ENCODE data around the gene IGFBP4.

DNA sequence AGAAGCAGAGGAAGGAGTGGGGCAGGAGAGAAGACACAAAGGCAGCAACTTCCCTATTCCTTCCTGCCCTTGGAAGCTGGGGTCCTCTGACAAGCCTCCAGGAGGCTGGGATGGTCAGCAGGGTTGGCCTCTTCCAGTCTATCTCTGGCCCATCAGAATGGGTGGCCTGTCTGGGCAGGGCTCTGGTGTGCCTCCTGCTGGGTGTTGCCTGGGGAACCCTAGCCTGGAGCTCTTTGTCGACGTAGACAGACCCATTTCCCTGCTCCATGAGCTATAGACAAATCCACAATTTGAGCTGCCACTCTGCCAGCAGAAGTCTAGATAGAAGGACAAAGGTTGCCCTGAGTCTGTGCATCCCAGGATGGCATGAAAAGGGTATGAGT is 11.4 kb downstream of the IGFBP4 start:
- TF ChIP-seq, protein P1, sequence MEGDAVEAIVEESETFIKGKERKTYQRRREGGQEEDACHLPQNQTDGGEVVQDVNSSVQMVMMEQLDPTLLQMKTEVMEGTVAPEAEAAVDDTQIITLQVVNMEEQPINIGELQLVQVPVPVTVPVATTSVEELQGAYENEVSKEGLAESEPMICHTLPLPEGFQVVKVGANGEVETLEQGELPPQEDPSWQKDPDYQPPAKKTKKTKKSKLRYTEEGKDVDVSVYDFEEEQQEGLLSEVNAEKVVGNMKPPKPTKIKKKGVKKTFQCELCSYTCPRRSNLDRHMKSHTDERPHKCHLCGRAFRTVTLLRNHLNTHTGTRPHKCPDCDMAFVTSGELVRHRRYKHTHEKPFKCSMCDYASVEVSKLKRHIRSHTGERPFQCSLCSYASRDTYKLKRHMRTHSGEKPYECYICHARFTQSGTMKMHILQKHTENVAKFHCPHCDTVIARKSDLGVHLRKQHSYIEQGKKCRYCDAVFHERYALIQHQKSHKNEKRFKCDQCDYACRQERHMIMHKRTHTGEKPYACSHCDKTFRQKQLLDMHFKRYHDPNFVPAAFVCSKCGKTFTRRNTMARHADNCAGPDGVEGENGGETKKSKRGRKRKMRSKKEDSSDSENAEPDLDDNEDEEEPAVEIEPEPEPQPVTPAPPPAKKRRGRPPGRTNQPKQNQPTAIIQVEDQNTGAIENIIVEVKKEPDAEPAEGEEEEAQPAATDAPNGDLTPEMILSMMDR (IDR thresholded peaks at IDR 0.05), result no peak
- no peak for TF ChIP-seq POLR2A (IDR thresholded peaks at IDR 0.05)
- peak in 1 of 2 donors; percentile 28 for TF ChIP-seq POLR2AphosphoS5 (IDR thresholded peaks at IDR 0.05; ENCODE audit: insufficient read depth in 1 of 2, low read depth in 1 of 2)

Data from vagina (tissue), 2 donors.